Cardiac fibroblast (primary cell): ENCODE measurements around the gene GAS2L3.
A peak's percentile ranks its signal among the peaks of the same experiment; 100 is the strongest.

Experiments used
- DNase-seq, 2 donors: peaks; one replicate each; pipeline versions ENCODE4 v3.0.0 to v3.0.0-alpha.2; 2010; ENCODE audit warnings: low read depth in 2 of 2
- H3K4me3 ChIP-seq, 2 donors: replicated peaks in 1 of 2; 1 replicate in 1 of 2; 2 replicates in 1 of 2; pipeline ENCODE4 v1.5.1; 2011; ENCODE audit warnings: low read depth in 2 of 2, low read length in 2 of 2, mild to moderate bottlenecking in 2 of 2, moderate library complexity in 1 of 2
- TF ChIP-seq, protein P1 (sequence below): IDR thresholded peaks from one replicate; pipeline ENCODE4 v1.5.1; 2011; ENCODE audit warnings: low read depth, mild to moderate bottlenecking, low read length, inconsistent platforms

GAS2L3 gene

DNA sequence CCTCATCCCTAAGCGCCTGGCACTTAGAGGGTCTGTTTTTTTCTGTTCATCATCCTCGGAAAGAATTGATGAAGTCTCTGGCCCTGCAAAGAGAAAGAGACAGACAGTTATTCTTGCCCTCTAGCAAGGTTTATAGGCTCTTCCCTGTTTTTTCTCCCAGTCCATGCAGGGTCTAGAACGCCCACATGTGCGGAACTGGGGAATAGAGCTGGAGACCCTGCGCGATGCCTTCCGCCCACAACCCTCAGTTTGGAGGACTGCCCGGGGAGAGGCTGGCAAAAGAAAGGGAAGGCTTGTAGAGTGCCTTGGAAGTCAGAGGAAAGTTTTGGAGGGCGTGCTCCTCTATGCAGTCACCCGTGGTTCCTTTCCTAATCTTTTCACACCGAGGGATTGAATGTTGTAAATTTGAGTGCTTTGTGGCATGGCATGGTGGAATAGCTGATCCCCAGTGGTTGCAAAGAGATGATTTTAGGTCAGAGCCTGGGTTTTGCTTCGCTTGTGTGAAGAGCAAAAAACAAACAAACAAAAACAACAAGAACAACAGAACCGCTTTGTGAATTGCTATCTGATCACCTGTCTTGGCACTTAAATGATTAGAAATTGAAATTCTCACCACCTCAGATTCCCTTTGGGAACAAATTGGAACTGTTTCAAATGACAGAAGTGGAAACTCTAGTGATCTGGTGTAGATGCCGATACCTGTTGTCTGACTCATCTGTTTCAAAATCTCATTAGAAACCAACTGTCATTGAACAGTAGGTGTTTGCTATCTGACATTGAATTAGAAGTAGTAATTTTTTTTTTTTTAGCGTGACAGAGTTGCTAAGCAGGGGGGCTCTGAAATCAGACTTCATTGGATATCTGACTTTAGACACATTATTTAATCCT lies 947 bp downstream of the GAS2L3 start:
- peak overlapping the region; percentile 71 to 89 for H3K4me3 ChIP-seq
- TF ChIP-seq, protein P1, sequence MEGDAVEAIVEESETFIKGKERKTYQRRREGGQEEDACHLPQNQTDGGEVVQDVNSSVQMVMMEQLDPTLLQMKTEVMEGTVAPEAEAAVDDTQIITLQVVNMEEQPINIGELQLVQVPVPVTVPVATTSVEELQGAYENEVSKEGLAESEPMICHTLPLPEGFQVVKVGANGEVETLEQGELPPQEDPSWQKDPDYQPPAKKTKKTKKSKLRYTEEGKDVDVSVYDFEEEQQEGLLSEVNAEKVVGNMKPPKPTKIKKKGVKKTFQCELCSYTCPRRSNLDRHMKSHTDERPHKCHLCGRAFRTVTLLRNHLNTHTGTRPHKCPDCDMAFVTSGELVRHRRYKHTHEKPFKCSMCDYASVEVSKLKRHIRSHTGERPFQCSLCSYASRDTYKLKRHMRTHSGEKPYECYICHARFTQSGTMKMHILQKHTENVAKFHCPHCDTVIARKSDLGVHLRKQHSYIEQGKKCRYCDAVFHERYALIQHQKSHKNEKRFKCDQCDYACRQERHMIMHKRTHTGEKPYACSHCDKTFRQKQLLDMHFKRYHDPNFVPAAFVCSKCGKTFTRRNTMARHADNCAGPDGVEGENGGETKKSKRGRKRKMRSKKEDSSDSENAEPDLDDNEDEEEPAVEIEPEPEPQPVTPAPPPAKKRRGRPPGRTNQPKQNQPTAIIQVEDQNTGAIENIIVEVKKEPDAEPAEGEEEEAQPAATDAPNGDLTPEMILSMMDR = no peak
- DNase-seq = peak; percentile 11 to 31

DNA sequence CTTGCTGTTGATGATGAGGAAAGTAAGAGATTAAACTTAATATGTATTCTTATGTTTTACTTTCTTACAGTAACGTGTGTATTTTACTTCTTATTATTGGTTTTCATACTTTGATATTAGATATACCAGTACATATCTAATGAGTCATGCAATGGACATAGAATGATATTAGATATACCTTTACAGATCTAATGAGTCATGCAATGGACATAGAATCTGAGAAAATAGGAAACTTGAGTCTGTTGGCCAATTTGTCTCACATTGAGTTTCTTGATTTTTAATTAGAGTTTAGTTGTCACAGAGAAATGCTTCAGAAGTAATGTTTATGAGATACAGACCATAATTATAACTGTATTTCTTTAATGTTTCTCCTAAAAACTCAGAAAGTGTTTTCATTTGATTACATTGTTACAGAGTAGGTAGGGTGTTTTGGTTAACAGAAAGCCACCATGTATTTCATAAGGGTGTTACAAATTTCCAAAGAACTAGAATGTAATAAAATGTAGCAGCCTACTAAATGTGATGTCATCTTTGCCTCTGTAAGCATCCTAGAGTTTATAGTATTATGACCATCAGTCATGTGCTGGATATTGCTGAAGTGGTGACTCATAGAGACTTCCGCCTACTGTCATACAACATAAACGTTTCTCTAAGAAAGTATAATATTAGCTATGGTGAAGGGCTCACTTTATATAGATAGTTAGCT lies 3.0 kb downstream of the GAS2L3 start:
- no peak overlapping the region for H3K4me3 ChIP-seq
- peak; percentile 80 to 90 for DNase-seq
- TF ChIP-seq, protein P1 = no peak

GRCh38 chr12:100578923-100579322 lies 5.4 kb downstream of the GAS2L3 start:
- TF ChIP-seq, protein P1 = no peak
- no peak overlapping the region for H3K4me3 ChIP-seq
- no peak for DNase-seq

DNA sequence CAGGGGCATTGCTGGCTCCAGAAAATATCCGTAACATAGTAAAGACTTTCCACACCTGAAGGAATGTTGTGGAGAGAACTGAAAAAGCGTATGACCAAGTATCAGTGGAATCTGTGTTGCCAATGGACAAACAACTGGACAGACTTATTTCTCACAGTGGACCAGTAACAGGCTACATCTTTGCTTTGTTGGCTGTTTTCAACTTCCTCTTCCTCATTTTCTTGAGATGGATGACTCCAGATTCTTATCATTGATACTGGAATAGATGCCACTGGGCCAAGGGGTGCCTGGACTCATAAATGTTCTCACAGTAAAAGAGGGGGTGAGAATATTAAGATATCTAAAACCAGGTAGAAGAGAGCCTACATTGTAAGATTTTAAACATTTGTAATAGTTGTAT lies 6.4 kb downstream of the GAS2L3 start:
- no peak for DNase-seq
- H3K4me3 ChIP-seq = no peak overlapping the region
- TF ChIP-seq, protein P1 = no peak

GRCh38 chr12:100584256-100584655 lies 10.8 kb downstream of the GAS2L3 start:
- peak; percentile 10 to 21 for DNase-seq
- H3K4me3 ChIP-seq = no peak overlapping the region
- TF ChIP-seq, protein P1 = no peak

DNA sequence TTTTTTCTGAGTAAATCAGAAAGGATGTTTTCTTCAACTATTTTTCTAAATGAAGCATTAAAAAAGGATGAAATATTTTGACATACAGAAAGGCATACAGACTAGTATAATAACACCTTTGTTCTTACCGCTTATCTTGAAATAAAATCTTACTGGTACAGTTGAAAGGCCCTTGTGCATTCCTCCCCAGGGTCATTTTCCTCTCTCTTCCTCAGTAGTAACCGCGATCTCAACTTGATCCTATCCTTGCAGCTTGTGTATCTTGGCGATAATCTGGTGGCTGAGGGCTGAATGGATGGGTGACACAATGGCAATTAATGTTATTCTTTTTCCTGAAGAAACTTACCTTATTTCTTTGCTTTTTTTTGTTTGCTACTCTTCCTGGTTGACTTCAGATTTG lies 18.5 kb downstream of the GAS2L3 start:
- DNase-seq = no peak
- TF ChIP-seq, protein P1 = no peak
- no peak overlapping the region for H3K4me3 ChIP-seq
